ENCODE results near the gene CD59. TPM values are rescaled to one million over a fixed set of nuclear protein-coding genes. Genes with fewer than 3 reads are reported as not detected.

Gene CD59
- total and polyA plus RNA-seq, 10 of the 15 experiments (the other 5 are each of a cell fraction or from before 2014, with no cell fraction given) = 55.5 to 256 (median 181) TPM

DNA sequence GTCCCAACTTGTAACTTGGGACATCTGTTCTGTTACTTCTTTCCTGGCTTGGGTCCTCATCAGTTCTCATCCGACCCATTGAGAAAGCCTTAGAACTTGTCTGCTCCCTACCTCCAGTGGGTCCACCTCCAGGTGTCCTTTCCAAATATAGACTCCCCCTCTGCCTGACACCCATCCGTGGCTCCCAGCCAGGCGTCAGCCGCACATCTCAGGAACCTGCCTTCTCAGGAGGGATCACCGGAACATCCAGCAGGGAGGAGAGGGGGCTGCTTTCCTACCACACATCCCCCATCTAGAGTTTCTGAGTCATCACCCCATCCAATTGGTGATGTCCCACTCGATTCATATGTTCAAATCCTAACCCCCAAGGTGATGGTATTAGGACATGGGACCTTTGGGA lies 72.1 kb downstream of the CD59 start (continued):
- TF ChIP-seq PRDM15 (CRISPR knock-in tag; IDR thresholded peaks at IDR 0.05) (no peak), TCF7 (IDR thresholded peaks at IDR 0.05; ENCODE audit: borderline replicate concordance) (no peak), BCL11A (IDR thresholded peaks at IDR 0.05; ENCODE audit: low read depth, low read length) (no peak)

DNA sequence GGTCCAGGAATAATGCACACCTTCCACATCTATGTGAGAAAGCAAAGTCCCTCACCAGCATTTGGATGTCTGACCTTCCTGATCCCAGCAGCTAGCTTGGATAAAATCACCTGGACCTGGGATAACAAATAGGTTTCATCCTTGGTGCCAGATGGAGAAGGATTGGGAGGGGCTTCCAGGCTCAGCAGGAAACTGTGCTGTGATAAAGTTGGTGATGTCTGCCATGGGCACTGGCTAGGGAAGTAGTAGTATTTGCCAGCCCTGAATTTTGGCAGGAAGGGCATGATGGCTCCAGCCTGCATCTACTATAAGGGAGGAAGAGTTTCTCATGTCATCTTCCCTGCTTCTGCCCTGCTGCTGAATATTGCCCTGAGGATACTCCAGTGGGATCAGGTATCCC lies 73.1 kb downstream of the CD59 start:
- no TSS peak for BruUV-seq (replicated peaks)
- intact Hi-C loops (cut with micrococcal nuclease; ENCODE audit: unreplicated experiment) (no loop called here), in situ Hi-C loops (cut with MboI) (no loop called here)
- Histone ChIP-seq H3K4me3 (no peak overlapping the region), H3K9me3 (replicated peaks; ENCODE audit: control insufficient read depth, insufficient read depth, low read length) (no peaks in the 10 kb centered on the region), H2AFZ (ENCODE audit: control insufficient read depth, low read depth, low read length) (no peak overlapping the region), H3K4me2 (ENCODE audit: control insufficient read depth, insufficient read depth) (no peak overlapping the region), H3K4me1 (ENCODE audit: control insufficient read depth, insufficient read depth, low read length) (no peaks in the 10 kb centered on the region), H4K20me1 (ENCODE audit: control insufficient read depth, insufficient read depth) (no peaks in the 10 kb centered on the region), H3K27ac (ENCODE audit: control insufficient read depth, insufficient read depth) (no peak overlapping the region), H3K9ac (ENCODE audit: control insufficient read depth, insufficient read depth, low read length) (no peak overlapping the region), H3K36me3 (ENCODE audit: control insufficient read depth in 2 of 2, insufficient read depth in 2 of 2, low read length in 1 of 2) (no peaks in the 10 kb centered on the region), H3K27me3 (replicated peaks in 1 of 2; ENCODE audit: control insufficient read depth in 2 of 2, insufficient read depth in 2 of 2, low read length in 1 of 2) (no peaks in the 10 kb centered on the region), H3K79me2 (ENCODE audit: control insufficient read depth, insufficient read depth, low read length) (no peaks in the 10 kb centered on the region)
- no peak for DNase-seq (ENCODE audit: low read depth, low spot score)
- ATAC-seq = no peak
- ChIA-PET CTCF (interaction anchor here (1.7 kb wide), 1 partner anchor 15 kb away, joined by 3 read pairs; no protein-coding TSS in a partner anchor), SMC1A (ENCODE audit: uncharacterized antibody, unreplicated experiment) (no interaction called here), POLR2A (no interaction called here), RAD21 (ENCODE audit: unreplicated experiment) (no interaction called here)
- FAIRE-seq = no peak
- no peak for TF ChIP-seq ZNF217 (IDR thresholded peaks at IDR 0.05)
- no peak for TF ChIP-seq MYC (IDR thresholded peaks at IDR 0.05; ENCODE audit: insufficient read depth, insufficient read length, insufficient replicate concordance, low read length, severe bottlenecking)
- TF ChIP-seq, protein P1, sequence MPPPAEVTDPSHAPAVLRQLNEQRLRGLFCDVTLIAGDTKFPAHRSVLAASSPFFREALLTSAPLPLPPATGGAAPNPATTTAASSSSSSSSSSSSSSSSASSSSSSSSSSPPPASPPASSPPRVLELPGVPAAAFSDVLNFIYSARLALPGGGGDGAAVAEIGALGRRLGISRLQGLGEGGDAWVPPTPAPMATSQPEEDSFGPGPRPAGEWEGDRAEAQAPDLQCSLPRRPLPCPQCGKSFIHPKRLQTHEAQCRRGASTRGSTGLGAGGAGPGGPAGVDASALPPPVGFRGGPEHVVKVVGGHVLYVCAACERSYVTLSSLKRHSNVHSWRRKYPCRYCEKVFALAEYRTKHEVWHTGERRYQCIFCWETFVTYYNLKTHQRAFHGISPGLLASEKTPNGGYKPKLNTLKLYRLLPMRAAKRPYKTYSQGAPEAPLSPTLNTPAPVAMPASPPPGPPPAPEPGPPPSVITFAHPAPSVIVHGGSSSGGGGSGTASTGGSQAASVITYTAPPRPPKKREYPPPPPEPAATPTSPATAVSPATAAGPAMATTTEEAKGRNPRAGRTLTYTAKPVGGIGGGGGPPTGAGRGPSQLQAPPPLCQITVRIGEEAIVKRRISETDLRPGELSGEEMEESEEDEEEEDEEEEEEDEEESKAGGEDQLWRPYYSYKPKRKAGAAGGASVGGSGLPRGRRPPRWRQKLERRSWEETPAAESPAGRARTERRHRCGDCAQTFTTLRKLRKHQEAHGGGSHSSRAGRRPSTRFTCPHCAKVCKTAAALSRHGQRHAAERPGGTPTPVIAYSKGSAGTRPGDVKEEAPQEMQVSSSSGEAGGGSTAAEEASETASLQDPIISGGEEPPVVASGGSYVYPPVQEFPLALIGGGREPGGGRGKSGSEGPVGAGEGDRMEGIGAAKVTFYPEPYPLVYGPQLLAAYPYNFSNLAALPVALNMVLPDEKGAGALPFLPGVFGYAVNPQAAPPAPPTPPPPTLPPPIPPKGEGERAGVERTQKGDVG (CRISPR knock-in tag; IDR thresholded peaks at IDR 0.05) = no peak
- TF ChIP-seq, protein P2, sequence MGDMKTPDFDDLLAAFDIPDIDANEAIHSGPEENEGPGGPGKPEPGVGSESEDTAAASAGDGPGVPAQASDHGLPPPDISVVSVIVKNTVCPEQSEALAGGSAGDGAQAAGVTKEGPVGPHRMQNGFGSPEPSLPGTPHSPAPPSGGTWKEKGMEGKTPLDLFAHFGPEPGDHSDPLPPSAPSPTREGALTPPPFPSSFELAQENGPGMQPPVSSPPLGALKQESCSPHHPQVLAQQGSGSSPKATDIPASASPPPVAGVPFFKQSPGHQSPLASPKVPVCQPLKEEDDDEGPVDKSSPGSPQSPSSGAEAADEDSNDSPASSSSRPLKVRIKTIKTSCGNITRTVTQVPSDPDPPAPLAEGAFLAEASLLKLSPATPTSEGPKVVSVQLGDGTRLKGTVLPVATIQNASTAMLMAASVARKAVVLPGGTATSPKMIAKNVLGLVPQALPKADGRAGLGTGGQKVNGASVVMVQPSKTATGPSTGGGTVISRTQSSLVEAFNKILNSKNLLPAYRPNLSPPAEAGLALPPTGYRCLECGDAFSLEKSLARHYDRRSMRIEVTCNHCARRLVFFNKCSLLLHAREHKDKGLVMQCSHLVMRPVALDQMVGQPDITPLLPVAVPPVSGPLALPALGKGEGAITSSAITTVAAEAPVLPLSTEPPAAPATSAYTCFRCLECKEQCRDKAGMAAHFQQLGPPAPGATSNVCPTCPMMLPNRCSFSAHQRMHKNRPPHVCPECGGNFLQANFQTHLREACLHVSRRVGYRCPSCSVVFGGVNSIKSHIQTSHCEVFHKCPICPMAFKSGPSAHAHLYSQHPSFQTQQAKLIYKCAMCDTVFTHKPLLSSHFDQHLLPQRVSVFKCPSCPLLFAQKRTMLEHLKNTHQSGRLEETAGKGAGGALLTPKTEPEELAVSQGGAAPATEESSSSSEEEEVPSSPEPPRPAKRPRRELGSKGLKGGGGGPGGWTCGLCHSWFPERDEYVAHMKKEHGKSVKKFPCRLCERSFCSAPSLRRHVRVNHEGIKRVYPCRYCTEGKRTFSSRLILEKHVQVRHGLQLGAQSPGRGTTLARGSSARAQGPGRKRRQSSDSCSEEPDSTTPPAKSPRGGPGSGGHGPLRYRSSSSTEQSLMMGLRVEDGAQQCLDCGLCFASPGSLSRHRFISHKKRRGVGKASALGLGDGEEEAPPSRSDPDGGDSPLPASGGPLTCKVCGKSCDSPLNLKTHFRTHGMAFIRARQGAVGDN (IDR thresholded peaks at IDR 0.05) = no peak
- no peak for TF ChIP-seq BCL11A (IDR thresholded peaks at IDR 0.05; ENCODE audit: low read depth, low read length)
- TF ChIP-seq STAT3 (IDR thresholded peaks at IDR 0.05; ENCODE audit: low read depth, low read length) = no peak
- no peak for TF ChIP-seq ZNF622 (IDR thresholded peaks at IDR 0.05)
